ENCODE measurements around the gene EFNA1.
"Not testable (repeated sequence)": the region's sequence is repeated elsewhere in the genome, so short reads cannot be mapped to it uniquely, and the experiment has no call there.

The EFNA1 gene

DNA sequence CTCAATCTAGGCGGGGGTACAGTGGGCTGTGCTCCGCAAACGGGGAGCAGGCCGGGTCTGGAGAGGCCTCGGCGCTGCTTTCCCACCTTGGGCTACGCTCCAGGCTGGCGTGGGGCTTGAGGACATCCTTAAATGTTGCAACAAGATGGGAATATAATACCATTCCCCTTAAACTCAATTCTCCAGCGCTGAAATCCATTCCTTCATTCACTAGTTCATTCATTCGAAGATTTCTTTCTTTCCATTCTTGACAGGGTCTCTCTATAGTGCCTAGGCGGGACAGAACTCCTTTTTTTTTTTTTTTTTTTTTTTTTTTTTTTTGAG, 12.9 kb downstream of the EFNA1 start:
- in situ Hi-C loops (cut with MboI; ENCODE audit: low sequenced_read_pairs), result no loop called here

DNA sequence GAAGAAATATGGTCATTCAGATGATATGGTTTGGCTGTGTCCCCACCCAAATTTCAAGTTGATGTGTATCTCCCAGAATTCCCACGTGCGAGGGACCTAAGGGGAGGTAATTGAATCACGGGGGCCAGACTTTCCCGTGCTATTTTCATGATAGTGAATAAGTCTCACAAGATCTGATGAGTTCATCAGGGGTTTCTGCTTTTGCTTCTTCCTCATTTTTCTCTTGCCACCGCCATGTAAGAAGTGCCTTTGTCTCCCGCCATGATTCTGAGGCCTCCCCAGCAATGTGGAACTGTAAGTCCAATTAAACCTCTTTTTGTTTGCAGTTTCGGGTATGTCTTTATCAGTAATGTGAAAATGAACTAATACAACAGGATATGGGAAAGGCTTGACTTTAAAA, 14.1 kb downstream of the EFNA1 start:
- in situ Hi-C loops (cut with MboI; ENCODE audit: low sequenced_read_pairs), result no loop called here

DNA sequence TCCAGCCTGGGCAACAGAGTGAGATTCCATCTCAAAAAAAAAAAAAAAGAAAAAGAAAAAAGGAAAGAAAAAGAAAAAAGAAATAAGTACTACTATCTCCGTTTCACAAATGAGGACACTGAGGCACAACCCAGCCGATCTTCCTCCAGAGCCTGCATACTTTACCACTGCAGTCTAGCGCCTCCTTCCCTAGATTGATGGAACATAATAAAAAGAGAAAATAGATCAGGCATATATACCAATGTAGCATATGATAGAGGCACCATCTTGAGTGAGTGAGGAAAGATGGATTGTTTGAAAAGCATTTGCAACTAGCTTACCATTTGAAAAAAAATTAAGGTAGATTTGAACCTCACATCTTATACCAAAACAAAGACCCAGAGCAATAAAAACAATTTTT, 17.8 kb downstream of the EFNA1 start:
- in situ Hi-C loops (cut with MboI; ENCODE audit: low sequenced_read_pairs), result no loop called here

DNA sequence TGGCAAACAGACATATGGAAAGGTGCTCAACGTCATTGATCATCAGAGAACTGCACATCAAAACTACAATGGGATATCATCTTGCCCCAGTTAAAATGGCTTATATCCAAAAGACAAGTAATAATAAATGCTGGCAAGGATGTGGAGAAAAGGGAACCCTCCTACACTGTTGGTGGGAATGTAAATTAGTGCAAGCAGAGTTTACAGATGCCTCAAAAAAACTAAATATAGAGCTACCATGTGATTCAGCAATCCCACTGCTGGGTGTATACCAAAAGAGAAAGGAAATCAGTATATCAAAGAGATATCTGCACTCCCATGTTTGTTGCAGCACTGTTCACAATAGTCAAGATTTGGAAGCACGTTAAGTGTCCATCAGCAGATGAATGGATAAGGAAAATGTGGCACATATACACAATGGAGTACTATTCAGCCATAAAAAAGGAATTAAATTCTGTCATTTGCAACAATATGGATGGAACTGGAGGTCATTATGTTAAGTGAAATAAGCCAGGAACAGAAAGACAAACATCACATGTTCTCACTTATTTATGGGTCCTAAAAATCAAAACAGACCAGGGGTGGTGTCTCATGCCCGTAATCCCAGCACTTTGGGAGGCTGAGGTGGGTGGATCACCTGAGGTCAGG, 28.4 kb downstream of the EFNA1 start:
- in situ Hi-C loops (cut with MboI; ENCODE audit: low sequenced_read_pairs), result not testable (repeated sequence)

DNA sequence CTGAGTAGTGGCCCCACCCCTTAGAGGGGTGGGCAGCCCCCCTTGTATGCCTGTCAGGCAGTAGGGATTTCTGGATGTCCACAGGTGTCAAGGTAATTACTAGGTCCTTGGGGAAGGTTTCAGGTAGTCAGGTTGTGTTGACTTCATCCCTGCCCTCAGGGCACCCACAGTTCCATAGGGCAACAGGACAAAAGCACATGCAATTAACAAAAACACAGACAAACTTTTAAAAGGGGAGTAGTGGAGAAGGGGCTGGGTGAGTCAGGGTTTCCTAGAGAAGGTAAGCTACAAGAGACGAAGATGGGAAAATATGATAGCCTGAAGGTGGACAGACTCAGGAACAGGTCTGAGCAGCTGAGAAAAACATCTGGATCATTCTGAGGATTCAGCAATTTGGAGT, 31.3 kb downstream of the EFNA1 start:
- in situ Hi-C loops (cut with MboI; ENCODE audit: low sequenced_read_pairs), result no loop called here

DNA sequence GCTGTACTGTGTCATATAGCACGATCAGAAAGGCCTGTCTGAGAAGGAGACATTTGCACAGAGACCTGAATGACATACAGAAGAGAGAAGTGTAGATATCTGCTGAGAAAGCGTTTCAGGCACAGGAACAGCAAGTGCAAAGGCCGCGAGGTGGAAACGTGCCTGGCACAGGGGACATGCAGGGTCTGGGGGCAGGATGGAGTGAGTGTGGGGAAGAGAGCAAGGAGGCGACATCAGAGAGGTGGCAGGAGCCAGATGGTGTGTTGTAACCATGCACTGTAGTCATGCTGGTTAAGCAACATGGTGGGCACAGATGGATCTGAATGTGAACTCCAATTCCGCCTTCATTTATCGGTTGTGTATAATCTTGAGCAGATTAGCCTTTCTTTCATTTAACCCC, 32.5 kb downstream of the EFNA1 start:
- in situ Hi-C loops (cut with MboI; ENCODE audit: low sequenced_read_pairs), result no loop called here

DNA sequence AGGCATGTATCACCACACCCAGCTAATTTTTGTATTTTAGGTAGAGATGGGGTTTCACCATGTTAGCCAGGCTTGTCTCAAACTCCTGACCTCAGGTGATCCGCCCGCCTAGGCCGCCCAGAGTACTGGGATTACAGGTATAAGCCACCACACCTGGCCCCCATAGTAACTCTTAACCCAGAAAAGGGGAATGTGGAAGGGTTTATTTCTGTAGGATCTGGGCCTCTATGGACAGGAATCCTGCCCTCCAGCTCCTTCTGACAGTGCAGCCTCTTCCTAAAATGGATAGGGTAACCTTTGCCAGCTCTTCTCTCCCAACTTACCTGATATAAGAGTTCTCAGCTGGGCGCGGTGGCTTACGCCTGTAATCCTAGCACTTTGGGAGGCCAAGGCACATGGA, 35.0 kb downstream of the EFNA1 start:
- in situ Hi-C loops (cut with MboI; ENCODE audit: low sequenced_read_pairs), result not testable (repeated sequence)

DNA sequence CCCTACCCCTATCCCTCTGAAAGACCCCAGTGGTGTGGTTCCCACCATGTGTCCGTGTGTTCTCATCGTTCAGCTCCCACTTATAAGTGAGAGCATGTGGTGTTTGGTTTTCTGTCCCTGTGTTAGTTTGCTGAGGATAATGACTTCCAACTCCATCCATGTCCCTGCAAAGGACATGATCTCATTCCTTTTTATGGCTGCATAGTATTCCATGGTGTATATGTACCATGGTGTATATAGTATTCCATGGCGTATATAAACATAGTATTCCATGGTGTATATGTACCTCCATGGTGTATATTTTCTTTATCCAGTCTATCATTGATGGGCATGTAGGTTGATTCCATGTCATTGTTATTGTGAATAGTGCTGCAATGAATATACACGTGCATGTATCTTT, 36.1 kb downstream of the EFNA1 start:
- in situ Hi-C loops (cut with MboI; ENCODE audit: low sequenced_read_pairs), result not testable (repeated sequence)

DNA sequence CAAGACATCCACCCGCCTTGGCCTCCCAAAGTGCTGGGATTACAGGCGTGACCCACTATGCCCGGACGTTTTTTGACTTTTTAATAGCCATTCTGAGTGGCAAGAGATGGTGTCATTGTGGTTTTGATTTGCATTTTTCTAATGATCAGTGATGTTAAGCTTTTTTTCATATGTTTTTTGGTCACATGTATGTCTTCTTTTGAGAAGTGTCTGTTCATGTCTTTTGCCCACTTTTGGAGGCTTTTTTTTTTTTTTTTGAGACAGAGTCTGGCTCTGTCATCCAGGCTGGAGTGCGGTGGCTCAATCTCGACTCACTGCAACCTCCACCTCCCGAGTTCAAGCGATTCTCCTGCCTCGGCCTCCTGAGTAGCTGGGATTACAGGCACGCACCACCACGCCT, 36.9 kb downstream of the EFNA1 start:
- in situ Hi-C loops (cut with MboI; ENCODE audit: low sequenced_read_pairs), result not testable (repeated sequence)

DNA sequence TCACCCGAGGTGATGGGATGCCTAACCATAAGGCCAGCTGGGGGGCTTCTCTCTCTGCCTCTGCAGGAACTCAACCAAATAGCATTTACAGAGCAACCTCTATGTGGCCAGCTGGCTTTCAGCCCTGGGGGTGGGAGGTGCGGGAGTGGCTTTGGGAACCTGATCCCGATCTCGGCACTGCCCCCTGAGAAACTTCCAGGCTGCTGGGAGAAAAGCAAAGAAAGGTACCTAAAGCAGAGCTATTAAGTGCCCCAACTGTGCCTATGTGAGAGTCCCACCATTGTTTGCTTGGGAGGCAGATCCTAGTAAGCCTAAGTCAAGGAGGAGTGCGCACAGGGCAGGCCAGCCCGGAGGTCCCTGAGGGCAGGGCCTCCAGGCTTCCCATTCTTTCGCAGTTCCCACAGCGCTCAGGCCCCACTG, 38.4 kb downstream of the EFNA1 start:
- in situ Hi-C loops (cut with MboI; ENCODE audit: low sequenced_read_pairs), result no loop called here

DNA sequence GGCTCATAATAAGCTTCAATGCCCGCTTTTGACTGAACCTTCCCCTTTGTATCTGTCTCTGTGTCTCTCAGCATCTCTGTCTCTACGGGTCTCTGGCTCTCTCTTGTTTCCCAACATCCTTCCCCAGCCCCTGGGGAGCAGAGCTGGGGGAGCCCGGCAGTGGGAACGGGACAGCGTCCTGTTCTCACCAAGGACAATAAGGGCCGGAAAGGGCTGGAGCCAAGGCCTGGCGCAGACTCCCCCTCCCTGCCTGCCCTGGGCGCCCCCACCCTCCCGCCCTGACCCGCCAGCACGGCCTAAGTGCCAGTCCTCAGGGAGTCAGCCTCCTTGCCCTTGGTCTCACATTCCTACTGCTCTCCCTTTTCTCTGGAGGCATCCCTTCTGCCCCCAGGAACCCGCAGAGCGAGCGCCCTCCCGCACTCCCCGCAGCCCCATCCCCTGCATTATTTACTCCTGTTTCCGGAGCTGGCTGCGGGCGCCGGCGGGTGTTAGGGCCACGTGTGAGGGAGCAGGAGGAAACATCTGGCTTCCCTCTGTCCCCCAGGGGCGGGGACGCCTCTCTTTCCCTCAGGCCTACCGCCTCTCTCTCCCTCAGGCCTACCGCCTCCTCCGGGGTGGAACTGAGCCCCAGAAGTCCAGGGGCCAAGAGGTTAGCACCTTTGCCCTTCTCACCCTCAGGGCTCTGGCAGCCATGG, 38.9 kb downstream of the EFNA1 start:
- in situ Hi-C loops (cut with MboI; ENCODE audit: low sequenced_read_pairs), result no loop called here

DNA sequence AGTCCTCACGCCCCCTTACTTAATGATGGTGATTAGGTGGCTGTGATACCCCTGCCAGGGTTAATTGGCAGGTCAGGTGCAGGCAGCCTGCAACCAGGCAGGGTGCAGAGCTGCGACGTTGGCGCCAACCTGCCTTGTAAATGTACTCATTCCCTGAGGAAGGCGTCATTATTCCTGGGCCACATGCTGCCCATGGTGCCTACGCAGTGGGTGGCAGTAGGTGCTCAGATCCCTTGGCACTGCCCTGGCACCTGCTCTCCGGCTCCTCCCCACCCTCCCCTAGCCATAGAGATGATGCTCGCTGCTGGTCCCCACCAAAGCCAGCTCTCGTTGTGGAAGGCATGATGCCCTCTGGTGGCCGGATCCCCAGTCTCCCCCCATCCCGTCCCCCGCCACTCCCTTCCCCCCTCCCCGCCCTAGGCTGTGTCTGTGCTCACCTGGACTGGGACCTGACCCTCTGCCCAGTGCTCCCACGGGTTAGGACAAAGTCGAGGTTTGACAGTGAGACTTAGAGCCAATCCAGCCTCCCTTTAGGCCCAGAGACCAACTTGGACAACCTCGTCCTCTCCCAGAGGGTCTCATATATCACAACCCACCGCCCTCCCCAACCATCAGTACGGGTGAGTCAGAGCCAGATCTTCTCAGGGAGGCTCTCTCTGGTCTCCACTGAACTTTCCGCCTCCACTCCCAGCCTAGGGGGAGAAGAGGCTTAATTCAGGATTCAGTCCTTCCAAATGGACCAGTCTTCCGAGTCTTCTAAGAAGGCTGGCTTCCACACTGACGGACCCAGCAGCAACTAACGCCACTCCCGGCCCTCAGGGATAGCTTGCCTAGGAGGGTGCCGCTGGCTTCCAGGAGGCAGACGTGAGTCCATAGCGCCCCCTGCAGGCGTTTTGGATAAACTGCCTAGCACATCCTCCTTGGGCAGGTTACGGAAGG, 39.8 kb downstream of the EFNA1 start:
- in situ Hi-C loops (cut with MboI; ENCODE audit: low sequenced_read_pairs), result no loop called here

DNA sequence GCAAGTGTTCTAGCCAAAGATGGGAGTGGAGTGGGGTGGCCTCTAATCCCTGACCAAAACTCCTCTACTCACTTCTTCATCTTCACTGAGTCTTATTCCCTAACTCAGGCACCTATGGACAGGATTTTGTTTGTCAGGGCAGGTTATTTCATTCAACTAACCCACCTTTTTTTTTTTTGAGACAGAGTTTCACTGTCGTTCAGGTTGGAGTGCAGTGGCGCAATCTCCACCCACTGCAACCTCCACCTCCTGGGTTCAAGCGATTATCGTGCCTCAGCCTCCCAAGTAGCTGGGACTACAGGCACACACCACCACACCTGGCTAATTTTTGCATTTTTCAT, 40.4 kb downstream of the EFNA1 start:
- in situ Hi-C loops (cut with MboI; ENCODE audit: low sequenced_read_pairs), result not testable (repeated sequence)

DNA sequence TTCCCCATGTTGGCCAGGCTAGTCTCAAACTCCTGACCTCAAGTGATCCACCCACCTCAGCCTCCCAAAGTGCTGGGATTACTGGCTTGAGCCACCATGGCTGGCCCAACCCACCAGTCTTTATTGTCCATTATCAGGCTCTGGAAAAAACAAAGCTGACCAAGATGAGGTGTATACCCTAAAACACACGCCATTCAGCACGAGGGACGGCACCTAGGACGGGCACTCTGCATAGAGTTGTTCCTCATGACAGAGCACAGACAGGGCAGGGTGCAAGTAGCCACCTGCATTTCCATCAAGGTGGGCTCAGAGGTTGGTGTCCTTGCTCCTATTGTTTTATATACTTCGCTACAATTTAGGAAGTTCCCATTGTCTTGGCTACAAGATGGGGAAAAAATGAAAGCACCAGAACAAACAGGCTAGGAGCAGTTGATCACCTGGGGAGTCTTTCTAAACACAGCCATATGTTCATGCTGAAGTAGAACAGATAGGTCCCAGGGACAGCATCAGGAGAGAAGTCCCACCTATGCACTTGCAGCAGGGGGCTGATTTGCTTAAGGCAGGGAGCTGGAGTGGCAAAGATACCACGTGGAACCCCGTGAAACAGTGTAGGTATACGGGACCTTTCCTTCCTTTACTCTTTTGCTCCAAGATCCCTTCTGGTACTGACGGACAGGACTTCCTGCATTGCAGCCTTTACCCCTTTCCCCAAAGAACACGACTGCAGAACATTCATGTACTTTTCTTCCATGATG, 41.0 kb downstream of the EFNA1 start:
- in situ Hi-C loops (cut with MboI; ENCODE audit: low sequenced_read_pairs), result no loop called here

DNA sequence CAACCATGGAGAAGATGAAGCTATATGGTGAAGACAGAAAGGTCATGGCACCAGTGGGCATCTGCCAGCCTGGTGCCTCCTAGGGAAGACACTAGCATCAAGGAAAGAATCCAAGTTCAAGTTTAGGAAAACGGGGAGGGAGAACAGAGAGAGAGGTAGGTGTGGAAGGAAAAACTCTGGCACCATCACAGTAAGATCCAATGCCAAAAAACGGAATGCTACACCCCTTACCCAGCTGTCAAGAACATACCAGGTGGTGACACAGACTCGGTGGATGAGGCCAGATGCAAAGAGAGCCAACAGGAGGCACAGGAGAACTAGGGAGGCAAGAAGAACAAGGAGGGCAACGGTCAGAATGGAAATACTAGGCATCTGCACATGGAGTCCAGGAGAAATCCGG, 41.9 kb downstream of the EFNA1 start:
- in situ Hi-C loops (cut with MboI; ENCODE audit: low sequenced_read_pairs), result no loop called here

DNA sequence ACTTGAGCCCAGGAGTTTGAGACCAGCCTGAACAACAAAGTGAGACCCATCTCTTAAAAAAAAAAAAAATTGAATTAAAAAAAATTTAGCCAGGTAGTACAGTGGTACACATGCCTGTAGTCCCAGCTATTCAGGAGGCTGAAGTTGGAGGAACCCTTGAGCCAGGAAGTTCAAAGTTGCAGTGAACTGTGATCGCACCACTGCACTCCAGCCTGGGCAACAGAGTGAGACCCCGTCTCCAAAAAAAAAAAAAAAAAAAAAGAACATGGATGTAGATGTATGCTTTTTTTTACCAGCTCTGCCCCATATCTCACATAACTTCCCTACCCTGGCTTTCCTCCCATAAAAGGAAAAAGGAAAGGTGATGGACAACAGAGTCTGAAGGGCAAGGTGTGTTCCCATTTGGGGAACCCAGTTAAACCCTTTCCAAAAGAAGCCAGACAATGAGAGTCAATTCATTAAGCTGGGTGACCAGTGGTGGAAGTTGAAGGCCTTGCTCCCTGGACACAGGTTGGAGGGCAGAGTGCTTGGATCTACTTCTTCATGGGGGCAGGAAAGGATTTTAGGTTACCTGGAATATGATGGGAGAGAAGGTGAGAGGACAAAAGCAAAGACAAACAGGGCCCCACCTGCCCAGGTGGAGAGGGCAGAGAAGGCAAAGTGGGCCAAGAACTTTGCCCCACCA, 42.6 kb downstream of the EFNA1 start:
- in situ Hi-C loops (cut with MboI; ENCODE audit: low sequenced_read_pairs), result loop anchor here (5.0 to 10.0 kb wide), 2 partner anchors 78 to 425 kb away; no protein-coding TSS in a partner anchor

DNA sequence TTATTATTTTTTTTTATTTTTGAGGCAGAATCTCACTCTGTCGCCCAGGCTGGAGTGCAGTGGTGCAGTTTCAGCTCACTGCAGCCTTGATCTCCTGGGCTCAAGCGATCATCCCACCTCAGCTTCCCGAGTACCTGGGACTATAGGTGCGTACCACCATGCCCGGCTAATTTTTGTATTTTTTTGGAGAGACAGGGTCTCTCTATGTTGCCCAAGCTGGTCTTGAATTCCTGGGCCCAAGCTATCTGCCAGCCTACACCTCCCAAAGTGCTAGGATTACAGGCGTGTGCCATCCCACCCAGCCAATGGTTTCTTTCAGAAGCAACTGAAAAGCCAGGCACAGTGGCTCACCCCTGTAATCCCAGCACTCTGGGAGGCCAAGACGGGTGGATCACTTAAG, 43.1 kb downstream of the EFNA1 start:
- in situ Hi-C loops (cut with MboI; ENCODE audit: low sequenced_read_pairs), result loop anchor here (5.0 to 10.0 kb wide), 2 partner anchors 79 to 424 kb away; no protein-coding TSS in a partner anchor

DNA sequence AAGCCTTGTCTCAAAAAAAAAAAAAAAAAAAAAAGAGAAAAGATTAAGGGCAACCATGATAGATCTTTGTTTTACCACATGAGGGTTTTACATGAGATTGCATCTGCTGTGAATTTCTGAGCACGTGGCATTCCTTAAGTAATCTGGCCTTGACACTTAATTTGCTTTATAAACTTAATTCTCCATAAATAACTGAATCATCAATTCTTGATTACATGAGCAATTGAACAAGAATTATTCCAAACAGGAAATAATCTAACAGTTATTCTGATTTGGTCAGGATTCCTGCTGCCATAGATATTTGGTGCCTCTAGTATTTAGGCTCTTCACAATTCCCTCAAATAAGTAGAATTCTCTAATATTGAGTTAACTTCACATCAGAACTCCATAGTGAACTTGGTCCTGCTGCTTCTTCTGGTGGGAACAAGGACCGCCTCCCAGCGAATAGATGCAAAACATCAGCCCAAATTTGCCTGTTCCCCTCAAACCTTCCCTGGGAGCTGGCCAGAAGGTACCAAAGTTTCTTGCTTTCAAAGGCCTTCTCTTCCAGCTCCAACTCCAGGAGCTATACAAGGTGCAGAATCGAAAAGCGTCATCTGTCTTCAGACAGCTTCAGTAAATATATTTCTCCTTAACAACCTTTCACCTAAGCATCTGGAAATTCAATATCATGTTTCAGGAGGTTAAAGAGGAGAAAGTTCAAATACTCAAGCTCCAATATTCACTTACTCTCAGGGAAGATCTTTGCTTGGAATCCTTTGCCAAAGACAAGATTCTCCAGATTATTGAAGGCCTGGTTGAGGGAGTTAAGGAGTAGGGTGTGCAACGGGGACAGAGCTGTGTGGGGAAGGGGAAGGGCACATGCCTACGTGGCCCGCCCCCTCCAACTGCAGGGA, 44.4 kb downstream of the EFNA1 start:
- in situ Hi-C loops (cut with MboI; ENCODE audit: low sequenced_read_pairs), result loop anchor here (5.0 to 10.0 kb wide), 2 partner anchors 80 to 423 kb away; no protein-coding TSS in a partner anchor

DNA sequence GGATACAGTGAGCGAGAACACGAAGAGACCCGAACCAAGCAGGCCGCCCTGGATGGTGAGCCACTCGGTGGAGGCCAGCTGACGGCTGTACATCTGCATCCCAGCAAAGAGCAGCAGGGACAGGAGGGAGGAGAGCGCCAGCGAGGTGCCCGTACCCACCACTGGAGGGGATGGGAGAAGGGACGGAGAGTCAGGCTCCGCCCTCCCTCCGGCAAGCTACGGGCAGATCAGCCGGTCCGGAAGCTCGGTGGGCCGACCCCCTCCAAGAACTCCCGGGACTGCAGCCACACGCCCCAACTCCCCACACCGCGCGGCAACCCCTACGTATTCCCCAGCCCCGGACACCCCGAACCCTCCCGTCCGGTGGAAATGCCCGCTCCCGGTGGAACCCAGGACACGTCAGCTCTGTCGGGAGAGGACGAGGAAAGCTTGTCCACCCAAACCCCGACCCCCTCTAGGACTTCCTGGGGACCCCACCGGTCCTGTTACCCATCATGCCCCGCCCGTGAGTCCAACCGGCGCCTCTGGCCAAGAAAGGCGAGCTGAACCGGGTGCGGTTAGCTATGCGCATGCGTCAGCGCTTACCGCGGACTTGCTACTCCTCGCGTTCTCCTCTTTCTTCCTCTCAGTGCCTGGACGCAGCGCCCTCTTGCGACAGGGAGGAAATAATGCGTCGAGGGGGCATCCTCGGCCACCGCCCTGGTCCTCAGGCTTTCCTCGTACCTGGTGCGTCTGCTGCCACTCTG, 45.2 kb downstream of the EFNA1 start, which contains the start of gene KRTCAP2:
Gene KRTCAP2 (minus strand): TSS at position 573 of the 746 bp plus-strand sequence. CDS start 80 bp downstream, at position 493.
- in situ Hi-C loops (cut with MboI; ENCODE audit: low sequenced_read_pairs), result loop anchor here (5.0 to 10.0 kb wide), 2 partner anchors 81 to 422 kb away; no protein-coding TSS in a partner anchor
